IPS-NIHi11 (cell line): ENCODE measurements around the gene MAPK11.
A peak's percentile ranks its signal among the peaks of the same experiment; 100 is the strongest.

Source experiments
- DNase-seq: peaks from one replicate; pipeline ENCODE4 v3.0.0; 2012; ENCODE audit warnings: mixed read lengths, low spot score

MAPK11 gene

DNA sequence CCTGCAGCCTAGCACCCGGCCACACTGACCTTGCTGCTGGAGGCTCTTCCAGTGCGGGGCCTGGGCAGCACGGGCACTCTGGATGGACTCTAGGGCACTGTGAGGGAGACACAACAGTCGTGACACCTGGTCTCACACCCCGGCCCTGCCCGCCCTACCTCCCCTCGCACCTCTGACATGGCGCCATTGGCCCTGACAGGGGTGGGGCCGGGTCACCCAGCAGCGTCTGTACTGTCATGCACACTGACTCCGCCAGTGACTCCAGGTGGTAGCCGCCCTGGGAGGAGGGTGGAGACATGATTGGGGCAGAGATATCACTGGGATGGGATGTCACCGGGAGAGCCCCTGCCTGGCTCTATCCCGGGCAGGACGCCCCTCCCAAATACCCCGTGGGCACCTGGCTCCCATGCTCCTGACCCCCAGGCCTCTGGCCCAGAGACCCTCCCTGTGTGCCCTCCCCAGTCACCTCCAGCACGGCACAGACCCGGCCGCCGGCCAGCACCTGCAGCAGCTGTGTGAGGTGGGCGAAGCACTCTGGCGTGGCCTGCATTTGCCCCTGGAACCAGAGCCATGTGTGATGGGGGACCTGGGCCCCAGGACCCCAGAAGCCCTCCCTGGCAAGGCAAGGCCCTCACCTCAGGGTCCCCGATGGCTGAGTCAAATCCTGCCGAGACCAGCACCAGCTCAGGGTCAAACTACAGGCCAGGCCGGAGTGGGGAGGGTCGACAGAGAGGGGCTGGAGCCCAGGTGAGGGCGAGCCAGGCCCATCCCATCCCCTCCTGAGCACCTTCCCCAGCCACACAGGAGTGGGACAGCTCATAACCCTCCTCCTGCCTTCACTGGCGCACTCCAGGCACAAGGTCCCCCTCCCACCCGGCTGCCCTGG lies 21.7 kb downstream of the MAPK11 start:
- DNase-seq = no peak

DNA sequence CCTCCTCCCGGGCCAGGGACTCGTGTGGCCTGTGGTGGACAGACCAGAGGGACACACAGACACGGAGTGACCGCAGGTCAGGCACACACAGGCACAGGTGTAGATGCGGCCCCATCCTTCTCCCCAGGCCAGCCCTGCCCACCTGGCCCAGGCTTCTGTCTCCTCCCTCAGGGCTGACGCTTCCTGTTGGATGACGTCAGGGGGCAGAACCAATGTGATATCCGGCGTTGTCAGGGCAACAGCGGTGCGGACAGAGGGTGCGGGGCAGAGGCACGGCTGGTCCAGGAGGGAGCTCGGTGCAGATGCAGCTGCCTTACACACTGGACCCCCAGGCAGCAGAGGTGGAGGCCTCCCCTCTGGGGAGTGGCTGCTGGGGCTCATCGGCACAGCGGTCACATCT lies 22.4 kb downstream of the MAPK11 start:
- peak; percentile 66 for DNase-seq

- DNase-seq = no peak
These were observed 23.7 kb downstream of the MAPK11 start for GRCh38 chr22:50246242-50247175.

DNA sequence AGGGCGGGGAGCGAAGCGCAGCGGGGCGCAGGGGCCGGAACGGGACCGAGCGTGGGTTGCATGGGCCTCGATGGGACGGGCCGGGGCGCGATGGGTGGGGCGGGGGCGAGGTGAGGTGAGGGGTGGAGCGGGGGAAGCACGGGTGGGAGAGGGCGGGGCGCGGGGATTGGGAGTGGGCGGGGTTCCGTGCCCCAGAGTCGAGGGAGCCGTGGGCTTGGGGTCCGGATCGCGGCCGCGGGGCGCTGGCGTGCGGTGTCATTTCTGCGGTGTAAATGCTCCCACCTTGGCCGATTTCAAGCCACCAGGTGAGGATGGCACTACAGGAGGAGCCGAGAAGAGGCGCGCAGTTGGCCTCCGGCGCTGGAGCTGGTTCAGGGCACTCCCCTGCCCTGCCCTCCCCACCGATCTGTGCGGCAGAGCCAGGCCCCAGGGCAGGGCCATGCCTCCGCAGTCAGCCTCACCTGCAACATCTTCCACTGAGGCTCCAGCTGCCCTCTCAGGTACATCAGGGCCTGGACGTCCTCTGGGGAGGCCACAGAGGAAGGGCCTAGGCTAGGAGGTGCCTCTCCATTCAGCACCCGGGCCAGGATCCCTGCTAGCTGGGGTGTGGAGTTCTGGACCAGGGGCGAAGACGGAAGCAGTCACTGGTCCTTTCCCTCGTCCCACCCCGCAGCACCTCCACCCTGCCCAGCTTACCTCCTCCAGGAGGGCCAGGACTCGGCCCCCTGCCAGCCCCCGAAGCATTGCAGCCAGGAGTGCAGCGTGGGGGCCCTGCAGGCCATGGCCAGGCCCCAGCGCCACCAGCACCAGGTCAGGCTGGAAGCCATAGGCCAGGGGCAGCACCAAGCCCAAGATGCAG lies 24.7 kb downstream of the MAPK11 start:
- DNase-seq = no peak

- DNase-seq = peak; percentile 92
These were observed 25.6 kb downstream of the MAPK11 start, which contains the start of gene TUBGCP6 for GRCh38 chr22:50244420-50245213. TSS of gene TUBGCP6 (minus strand) at chr22:50245023. CDS start at chr22:50244459, 564 bp downstream.

GRCh38 chr22:50243685-50244419 lies 26.3 kb downstream of the MAPK11 start:
- no peak for DNase-seq

DNA sequence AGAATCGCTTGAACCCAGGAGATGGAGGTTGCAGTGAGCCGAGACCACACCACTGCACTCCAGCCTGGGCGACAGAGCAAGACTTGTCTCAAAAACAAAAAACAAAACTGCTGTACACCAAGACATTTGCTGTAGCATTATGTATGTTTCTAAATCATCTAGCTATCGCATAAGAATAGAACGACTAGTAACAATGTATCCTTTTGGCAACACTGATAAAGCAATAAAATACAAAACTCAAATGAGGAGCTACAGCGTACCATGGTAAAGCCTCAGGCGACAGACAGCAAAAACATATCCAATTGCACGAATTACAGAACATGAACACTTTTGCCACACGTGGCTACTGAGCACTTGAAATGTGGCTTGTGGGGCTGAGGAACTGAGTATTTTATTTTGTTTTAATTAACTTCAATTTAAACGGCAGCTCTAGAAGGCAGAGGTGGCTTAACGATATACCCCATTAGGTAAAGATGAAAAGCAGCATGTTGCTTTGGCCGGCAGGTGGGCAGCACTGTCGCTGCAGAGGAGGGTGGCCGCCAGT lies 27.7 kb downstream of the MAPK11 start:
- no peak for DNase-seq

DNA sequence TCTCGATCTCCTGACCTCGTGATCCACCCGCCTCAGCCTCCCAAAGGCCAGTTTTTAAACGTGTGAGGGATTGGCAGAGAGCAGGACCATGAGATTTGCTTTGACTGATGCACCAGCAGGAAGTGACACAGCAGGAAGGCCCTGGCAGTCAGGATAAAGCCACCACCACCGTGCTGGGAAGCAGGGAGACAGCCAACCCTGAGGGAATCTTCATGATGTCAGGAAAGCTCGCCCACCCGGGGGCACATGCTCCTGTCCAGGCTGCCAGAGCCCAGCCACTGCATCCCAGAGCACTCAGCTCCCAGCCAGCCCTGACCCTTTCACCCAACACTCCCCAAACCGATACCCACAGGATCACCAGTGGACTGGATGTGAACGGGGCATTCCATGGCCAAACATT lies 31.4 kb downstream of the MAPK11 start:
- no peak for DNase-seq

- peak; percentile 55 for DNase-seq
These were observed 33.3 kb downstream of the MAPK11 start for GRCh38 chr22:50236731-50237409.

GRCh38 chr22:50233223-50233622 lies 37.0 kb downstream of the MAPK11 start:
- no peak for DNase-seq

- DNase-seq = no peak
These were observed 37.6 kb downstream of the MAPK11 start for GRCh38 chr22:50232481-50233151.

DNA sequence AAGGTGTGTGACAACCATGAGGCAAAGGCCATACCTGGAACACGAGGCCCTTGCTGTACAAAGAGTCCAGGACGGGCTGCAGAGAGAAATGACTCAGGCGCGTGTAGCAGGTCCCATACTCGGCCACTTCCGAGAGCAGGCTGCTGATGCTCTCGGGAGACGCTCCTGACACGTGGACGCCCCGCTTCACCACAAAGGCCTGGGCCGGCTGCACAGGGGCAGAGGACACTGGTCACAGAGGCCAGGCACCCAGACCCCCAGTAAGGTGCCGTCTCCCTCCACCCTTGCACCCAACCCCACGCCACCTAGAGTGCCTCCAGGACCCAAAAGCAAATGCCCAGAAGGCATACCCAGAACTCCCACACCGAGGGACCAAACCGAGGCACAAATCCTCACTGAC lies 40.8 kb downstream of the MAPK11 start:
- no peak for DNase-seq

DNA sequence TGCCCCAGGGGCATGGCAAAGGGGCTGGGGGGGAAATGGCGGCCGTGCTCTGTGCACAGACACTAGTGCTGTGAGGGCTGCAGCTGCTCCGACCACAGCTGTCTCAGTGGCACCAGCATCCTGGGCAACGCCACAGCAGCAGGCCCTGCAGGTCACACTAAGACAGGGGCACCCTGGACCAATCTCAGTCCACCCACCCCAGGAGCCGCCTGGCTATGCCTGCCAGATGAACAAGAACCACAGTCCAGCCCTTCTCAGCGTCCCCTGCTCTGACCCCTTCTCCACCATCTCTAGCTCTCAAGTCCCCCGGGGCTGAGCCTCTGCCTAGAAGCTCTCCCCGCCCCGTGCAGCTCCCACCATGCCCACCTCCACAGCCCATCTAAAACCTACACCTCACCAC lies 41.8 kb downstream of the MAPK11 start:
- no peak for DNase-seq

GRCh38 chr22:50227579-50228215 lies 42.5 kb downstream of the MAPK11 start:
- DNase-seq = no peak

- no peak for DNase-seq
These were observed 43.4 kb downstream of the MAPK11 start for GRCh38 chr22:50226875-50227165.

GRCh38 chr22:50226063-50226874 lies 43.9 kb downstream of the MAPK11 start:
- DNase-seq = no peak

GRCh38 chr22:50225200-50225969 lies 44.8 kb downstream of the MAPK11 start:
- no peak for DNase-seq
